SHP77 treated with DMSO at 0.1 percent for 48 hours (cell line): ENCODE data around the gene OCA2.

Experiments used
- DNase-seq: peaks from one replicate; lab custom pipeline; 2025; lab: John Stamatoyannopoulos, UW

The OCA2 gene

GRCh38 chr15:27808182-27808581, 290.9 kb downstream of the OCA2 start:
- no peak for DNase-seq

DNA sequence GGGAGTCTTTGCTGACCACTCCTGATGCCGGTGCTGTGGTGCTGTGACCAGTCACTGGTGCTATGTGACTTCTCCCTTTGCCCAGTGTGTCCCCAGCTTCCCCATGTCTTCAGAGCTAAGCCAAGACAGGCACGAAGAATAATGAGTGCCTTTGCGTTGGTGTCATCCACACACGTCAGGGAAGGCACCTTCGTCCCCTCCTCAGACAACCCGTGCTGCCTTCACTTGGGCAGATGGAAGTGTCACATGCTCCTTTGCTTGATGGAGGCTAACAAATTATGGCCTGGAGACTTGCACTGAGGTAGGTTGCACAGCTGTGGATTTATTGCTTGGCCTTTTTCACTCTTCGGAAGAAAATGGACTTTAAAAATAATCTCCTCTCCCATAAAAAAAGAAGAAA, 291.8 kb downstream of the OCA2 start:
- no peak for DNase-seq

- no peak for DNase-seq
These were observed 292.7 kb downstream of the OCA2 start for GRCh38 chr15:27806396-27806795.

DNA sequence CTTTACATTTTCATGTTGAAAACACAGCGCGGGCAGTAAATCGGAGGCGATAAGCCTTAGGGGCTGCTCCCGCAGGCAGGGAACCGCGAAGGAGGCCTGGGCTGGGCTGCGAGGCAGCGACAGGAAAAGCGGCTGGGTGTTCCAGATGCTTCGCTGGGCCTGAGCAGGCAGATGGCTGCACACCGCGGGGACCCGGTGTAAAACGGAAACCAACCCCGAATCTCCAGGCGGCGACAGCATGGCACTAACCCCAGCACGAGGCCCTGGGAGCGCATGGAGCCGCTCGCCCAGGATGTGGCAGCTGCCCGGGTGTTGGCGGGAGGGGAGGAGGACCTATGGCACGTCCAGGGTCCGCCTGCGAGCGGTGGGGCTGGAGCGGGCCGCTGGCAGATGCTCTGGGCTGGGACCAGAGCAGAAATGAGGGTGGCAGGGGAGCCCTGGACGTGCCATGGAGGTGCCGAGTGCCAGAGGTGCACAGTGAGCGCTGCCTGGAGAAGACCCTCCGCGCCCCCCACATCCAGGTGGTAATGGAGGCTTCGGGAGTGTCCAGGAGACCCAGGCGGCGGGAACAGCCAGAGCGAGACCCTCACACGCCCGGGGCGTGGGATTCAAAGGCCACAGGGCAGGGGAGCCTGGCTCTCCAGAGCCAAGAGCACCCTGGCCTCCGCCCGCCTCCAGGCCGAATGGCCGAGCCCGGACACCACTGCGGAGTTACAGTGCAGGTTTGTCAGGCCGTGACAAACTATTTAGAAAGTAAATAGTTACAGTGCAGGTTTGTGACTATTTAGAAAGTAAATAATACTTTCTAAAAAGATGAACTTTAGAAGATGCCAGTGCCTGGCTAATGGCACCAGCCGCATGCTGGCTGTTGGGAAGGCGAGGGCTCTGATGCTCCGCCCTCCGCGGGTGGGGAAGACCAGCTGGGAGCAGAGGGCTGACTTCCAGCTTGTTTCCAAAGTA, 293.6 kb downstream of the OCA2 start:
- DNase-seq, result no peak

- no peak for DNase-seq
These were observed 294.4 kb downstream of the OCA2 start for GRCh38 chr15:27804569-27805260.

- no peak for DNase-seq
These were observed 300.3 kb downstream of the OCA2 start for GRCh38 chr15:27798807-27799206.

DNA sequence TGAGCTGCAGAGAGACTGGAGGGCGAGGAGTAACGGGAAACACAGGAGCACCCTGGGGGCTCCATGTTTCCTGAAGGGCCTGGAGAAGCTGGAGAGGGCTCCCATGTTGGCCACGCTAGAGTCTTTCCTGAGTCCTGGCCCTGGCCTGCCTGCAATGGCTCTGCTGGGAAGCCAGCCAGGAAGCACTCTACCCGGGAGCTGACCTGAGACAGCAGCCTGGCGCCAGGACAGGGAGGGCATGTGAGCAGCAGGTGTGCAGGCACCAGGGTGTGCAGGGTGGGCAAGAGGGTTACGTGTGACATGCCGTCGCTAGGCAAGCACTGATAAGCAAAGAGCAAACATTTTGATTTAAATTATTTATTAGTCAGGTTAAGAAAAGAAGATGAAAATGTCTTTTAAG, 301.4 kb downstream of the OCA2 start:
- DNase-seq, result peak; percentile 18

DNA sequence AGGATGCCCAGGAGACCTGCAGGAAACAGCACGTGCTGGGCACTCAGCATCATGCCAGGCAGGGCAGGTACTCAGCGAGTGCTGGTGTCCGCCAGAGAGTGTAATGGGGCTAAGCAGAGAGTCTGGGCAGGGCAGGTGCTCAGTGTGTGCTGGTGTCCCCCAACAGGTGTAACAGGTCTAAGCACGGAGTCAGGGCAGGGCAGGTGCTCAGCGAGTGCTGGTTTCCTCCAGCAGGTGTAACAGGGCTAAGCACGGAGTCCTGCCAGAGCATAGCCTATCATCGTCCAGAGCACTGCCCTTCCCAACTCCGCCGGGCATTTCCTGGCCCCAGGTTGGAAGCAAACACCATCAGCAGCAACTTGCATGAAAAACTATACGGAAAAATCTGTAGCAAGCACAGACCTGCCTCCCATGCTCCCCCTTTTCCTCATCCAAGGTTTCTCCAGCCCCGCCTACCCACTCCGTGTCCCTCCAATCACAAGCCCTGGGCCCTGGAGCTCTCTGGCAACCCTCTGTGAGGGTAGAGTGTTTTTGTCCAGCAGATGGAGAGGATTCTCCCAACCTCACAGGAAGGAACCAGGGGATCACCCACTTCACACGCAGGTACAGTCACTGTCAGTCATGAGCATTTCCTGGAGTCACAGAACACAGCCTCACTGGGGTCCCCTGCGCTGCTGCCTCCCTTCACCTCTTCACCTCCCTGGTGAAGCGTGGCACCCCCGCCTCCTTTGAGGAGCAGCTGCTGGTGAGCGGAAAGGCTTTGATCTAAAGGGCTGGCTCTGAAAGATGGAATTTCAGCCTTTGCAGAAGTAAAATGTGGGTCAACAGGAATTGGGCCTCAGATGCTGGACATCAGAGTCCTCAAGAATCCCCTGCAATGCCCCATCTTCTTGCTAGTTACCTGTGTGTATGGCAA, 302.5 kb downstream of the OCA2 start:
- DNase-seq, result no peak

GRCh38 chr15:27792756-27793264, 306.3 kb downstream of the OCA2 start:
- no peak for DNase-seq

GRCh38 chr15:27790270-27790669, 308.8 kb downstream of the OCA2 start:
- no peak for DNase-seq

DNA sequence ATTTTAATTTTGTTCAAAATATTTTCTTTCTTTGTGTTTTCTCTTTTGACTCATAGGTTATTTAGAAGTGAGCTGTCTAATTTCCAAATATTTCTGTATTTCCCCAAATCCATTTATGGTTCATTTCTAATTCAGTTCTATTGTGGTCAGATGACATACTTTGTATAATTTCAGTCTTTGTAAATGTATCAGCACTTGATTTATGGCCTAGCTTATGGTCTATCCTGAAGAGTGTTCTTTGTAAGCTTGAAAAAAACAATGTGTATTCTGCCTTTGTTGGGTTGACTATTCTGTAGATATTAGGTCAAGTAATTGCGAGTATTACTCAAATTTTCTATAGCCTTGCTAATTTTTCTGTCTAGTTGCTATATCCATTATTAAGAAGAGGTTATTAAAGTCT, 311.2 kb downstream of the OCA2 start:
- DNase-seq, result no peak

GRCh38 chr15:27784107-27784506, 315.0 kb downstream of the OCA2 start:
- no peak for DNase-seq

- DNase-seq, result no peak
These were observed 315.4 kb downstream of the OCA2 start for GRCh38 chr15:27783678-27784077.

GRCh38 chr15:27782125-27782524, 317.0 kb downstream of the OCA2 start:
- DNase-seq, result no peak

DNA sequence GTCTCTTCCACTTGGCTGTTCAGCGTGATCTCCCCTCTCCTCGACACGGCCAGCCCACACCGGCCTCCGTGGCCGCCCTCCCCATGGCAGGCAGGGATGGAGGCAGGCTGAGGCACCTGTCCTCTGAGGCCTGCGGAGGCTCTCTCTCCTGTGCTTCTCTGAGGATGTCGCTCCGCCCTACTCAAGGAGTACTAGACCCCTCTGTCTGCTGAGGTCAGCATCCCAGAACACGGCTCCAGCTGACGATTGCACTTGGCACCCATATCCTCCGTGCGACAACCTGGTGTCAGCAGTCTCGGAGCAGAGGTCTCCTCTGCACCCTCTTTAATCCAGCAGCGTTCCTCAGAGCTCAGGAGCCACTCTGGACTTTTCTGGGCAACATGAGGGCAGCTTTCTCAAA, 322.6 kb downstream of the OCA2 start:
- no peak for DNase-seq

DNA sequence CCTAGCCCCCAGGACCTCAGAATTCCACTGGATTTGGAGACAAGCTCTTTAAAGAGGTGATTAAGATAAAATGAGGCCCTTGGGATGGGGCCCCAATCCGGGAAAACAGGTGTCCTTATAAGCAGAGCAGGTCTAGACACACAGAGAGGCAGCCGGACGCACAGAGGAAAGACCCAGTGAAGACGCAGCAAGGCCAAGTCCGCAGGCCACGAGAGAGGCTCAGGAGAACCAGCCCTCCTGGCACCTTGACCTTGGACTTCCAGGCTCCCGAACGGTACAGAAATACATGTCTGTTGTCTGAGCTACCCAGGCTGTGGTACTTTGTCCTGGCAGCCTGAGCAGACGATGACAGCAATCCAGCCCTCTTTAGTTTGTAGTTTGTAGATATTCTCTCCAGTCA, 324.5 kb downstream of the OCA2 start:
- no peak for DNase-seq

DNA sequence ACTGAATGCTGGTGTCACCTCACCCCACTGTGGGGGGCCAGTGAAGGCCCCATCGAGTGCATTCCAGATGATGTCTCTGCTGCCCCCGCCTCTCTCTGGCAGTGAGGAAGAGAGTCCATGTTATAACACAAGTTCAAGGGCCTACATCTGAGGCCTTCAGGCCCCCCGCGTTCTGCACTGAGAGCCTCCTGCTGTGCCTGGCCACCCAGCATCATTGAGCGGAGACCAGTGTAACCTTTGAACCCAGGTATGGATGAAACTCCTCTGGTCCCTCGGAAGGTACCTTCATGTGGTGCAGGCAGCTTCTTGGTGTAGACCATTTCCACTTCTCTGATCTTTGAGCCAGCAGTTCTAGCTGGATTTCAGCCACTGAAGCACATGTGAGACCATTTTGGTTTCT, 324.9 kb downstream of the OCA2 start:
- no peak for DNase-seq

DNA sequence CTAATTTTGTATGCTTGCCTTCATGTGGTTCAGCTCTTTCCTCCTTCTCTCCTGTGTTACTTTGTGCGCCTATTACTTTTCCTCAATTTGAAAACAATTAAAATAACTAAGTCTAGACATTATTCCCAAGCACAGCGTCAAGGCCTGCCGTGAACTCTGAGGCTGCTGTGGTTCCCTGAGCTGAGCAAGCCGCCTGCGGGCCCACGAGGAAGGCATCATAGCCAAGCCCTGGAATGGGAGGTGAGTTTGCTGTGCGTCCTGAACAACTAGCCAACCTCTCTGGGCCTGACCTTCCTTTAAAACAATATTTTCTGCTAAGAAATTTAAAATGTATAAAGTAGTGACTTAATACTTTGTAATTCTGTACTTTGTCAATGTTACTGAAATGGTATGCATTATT, 327.2 kb downstream of the OCA2 start:
- no peak for DNase-seq

- DNase-seq, result no peak
These were observed 328.2 kb downstream of the OCA2 start for GRCh38 chr15:27770769-27771554.

- DNase-seq, result no peak
These were observed 329.0 kb downstream of the OCA2 start for GRCh38 chr15:27770086-27770607.

DNA sequence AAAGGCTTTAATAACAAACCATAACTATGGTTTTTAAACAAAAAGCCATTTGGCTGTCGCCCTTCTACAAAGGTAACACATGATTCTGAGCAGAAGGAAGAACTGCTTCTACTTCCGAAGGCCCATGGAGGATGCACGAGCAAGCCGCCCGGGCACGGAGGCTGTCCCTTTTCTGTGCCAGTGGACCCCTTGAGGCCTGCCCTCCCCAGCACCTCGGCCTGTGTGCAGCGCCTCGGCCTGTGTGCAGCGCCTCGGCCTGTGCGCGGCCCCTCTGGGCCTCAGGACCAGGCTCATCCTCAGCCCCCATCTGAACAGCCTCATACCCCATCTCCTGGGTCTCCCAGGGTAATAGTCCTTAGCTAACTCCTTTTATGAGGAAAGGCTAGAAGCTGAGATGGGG, 329.5 kb downstream of the OCA2 start:
- no peak for DNase-seq
